GM21619 (cell line): Measurements from ENCODE around the gene ATP13A3.
"Not testable (repeated sequence)": the region's sequence is repeated elsewhere in the genome, so short reads cannot be mapped to it uniquely, and the experiment has no call there.

Experiments
- ATAC-seq: cut with Tn5 transposase; IDR thresholded peaks from one replicate; pipeline ENCODE4 v1.9.1; 2021; ENCODE audit not compliant: unreplicated experiment

Gene ATP13A3

GRCh38 chr3:194486540-194487288 is at the start of gene ATP13A3:
ATP13A3 (minus strand) TSS chr3:194487002; CDS start chr3:194462190, 24,812 bp downstream.
- ATAC-seq, result peak; percentile 49

- ATAC-seq, result not testable (repeated sequence)
Measured at GRCh38 chr3:194535199-194535598, 48.4 kb upstream of the ATP13A3 start.

- no peak for ATAC-seq
Measured at GRCh38 chr3:194534243-194534642, 47.4 kb upstream of the ATP13A3 start.

GRCh38 chr3:194532591-194532990 is 45.8 kb upstream of the ATP13A3 start:
- ATAC-seq, result no peak

GRCh38 chr3:194527726-194528125 is 40.9 kb upstream of the ATP13A3 start:
- ATAC-seq, result no peak

- no peak for ATAC-seq
Measured at GRCh38 chr3:194526164-194526563, 39.4 kb upstream of the ATP13A3 start.

GRCh38 chr3:194522579-194523046 is 35.8 kb upstream of the ATP13A3 start:
- ATAC-seq, result no peak

- ATAC-seq, result no peak
Measured at GRCh38 chr3:194521510-194522260, 34.9 kb upstream of the ATP13A3 start.

GRCh38 chr3:194520682-194521162 is 33.9 kb upstream of the ATP13A3 start:
- ATAC-seq, result not testable (repeated sequence)

- ATAC-seq, result not testable (repeated sequence)
Measured at GRCh38 chr3:194520201-194520600, 33.4 kb upstream of the ATP13A3 start.

GRCh38 chr3:194518652-194519051 is 31.9 kb upstream of the ATP13A3 start:
- no peak for ATAC-seq

- no peak for ATAC-seq
Measured at GRCh38 chr3:194517333-194517732, 30.5 kb upstream of the ATP13A3 start.

- no peak for ATAC-seq
Measured at GRCh38 chr3:194514626-194515025, 27.8 kb upstream of the ATP13A3 start.

GRCh38 chr3:194512895-194513601 is 26.2 kb upstream of the ATP13A3 start:
- ATAC-seq, result no peak

- ATAC-seq, result no peak
Measured at GRCh38 chr3:194508491-194509453, 22.0 kb upstream of the ATP13A3 start.

- ATAC-seq, result no peak
Measured at GRCh38 chr3:194507571-194507970, 20.8 kb upstream of the ATP13A3 start.

- no peak for ATAC-seq
Measured at GRCh38 chr3:194505791-194506415, 19.1 kb upstream of the ATP13A3 start.

GRCh38 chr3:194504861-194505260 is 18.1 kb upstream of the ATP13A3 start:
- no peak for ATAC-seq

- ATAC-seq, result no peak
Measured at GRCh38 chr3:194504146-194504545, 17.3 kb upstream of the ATP13A3 start.

GRCh38 chr3:194503081-194503531 is 16.3 kb upstream of the ATP13A3 start:
- no peak for ATAC-seq
